Nucleus accumbens (tissue), 56 donors: ENCODE data around the gene SLC45A1.

Experiments
- DNase-seq, 56 donors: peaks; one replicate each; lab custom pipeline; 2025; lab: John Stamatoyannopoulos, UW

The SLC45A1 gene

GRCh38 chr1:8307628-8308027 lies 10.3 kb upstream of the SLC45A1 start:
- DNase-seq, result no peak

DNA sequence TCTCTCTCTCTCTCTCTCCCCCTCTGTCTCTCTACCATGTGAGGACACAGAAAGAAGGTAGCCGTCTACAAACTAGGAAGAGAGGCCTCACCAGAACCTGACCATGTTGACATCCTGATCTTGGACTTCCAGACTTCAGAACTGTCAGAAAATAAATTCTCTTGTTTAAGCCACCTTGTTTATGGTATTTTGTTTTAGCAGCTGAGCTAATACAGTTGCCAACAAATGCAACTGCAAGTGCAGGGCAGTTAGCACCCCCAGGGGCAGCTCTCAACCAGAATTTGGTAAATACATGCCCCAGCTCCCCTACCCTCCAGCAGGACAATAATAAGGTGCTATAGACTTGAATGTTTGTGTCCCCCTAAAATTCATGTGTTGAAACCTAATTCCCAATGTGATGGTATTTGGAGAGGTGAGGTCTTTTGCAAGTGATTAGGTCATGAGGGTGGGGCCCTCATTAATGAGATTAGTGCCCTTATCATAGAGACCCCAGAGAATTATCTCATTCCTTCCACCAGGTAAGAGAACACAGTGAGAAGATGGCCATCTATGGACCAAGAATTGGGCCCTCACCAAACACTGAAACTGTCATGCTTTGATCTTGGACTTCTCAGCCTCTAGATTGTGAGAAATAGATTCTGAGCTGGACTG lies 6.7 kb upstream of the SLC45A1 start:
- no peak for DNase-seq

DNA sequence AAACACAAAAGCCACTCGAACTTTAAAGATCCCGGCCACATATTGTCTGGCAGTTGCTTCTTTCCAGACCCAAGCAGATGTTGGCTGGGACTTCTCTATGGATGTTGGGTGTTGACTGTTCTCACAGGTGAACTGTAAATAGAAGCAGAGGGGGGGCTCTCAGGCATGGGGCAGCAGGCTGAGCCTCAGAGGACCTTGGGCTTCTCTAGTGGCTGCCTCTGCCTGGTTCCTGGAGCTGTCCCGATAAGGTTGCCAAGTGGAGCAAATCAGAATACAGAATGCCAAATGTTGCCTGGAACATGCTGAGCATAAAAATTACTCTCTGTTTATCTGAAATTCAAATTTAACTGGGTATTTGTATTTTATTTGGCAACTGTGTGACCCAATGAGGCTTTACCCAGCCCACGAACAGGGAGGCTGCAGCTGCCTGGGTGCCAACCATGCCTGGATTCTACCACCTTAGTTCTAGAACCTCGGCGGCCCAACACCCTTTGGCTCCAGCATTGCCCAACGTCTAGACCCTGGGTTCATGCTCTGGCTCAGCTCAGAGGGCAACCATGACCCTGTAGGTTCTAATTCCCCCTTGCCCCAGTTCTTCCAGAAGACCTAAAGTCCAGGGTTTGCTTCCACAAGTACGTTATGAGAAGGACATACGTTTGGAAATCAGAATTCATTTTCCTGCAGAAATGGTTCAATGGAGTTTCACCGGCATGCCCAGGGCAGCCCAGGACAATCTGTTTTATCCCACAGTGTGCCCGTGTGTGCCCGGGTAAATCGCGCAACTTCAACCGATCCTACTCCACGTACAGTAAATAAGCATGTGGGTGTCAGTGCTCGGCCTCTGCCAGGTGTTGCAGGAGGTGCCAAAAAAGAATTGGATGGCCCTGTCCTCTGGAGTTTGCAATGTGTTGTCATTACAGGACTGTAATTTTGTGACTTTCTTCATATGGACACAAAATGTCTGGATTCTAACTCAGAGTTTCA lies 5.4 kb upstream of the SLC45A1 start:
- peak in 1 of 56 donors; percentile 13 for DNase-seq

- DNase-seq, result no peak
Measured at GRCh38 chr1:8313231-8313630, 4.7 kb upstream of the SLC45A1 start.

GRCh38 chr1:8314346-8315280 lies 3.3 kb upstream of the SLC45A1 start:
- DNase-seq, result peak in 47 of 56 donors; percentile 4 to 84 (median 41)

DNA sequence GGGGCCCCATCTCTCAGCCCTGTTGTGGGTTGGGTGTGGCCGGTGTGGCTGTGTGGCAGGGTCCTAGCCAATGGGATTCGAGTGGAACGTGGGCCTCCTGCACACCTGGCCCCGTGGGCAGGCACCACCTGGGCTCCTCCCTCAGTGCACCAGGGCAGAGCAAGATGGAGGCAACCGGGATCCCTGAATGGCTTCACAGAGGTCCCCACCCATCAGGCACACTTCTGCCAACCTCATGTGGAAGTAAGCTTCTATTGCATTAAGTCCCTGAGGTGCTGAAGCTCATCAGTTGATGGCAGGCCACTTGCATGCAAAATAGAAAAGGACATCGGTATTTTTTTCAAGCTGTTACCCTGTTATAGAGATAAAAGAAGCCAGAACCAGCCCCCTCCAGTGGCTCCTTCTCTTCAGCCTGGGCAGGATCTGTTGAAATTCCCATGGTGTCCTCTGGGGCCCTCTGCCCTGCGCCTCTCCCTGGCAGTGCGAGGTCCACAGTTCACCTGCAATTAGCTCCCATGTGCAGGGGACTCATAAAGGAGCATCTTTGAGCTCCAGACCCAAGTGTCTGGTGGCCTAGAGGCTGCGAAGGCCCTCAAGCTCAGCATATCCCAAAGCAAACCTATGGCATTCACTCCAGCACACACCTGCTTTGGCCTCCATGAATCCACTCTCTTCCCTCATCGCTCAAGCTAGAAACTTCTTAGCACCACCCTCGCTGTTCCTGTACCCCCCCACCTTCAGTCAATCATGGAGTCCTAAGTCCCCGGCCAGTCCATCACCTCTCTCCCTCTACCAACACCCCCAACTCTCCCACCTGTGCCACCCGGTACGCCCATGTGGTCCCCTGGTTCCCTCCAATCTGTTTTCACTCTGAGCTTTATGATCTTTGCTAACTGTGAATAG lies 2.1 kb upstream of the SLC45A1 start:
- DNase-seq, result no peak

- peak in 6 of 56 donors; percentile 9 to 58 (median 24) for DNase-seq
Measured at GRCh38 chr1:8318436-8318835, 522 bp downstream of the SLC45A1 start.

DNA sequence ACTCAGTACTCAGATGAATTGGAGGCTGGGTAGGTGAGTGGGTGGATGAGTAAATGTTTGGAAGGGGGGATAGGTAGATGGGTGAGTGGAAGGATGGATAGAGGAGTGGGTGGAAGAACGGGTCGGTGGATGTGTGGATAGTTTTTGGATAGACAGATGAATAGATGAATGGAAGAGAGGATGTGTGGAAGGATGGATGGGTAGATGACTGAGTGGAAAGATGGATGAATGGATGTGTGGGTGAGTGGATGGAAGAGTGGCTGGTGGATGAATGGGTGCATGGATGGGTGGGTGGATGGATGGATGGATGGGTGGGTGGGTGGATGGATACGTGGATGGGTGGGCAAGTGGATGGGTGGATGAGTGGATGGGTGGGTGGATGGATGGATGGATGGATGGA lies 3.7 kb downstream of the SLC45A1 start:
- no peak for DNase-seq

- DNase-seq, result no peak
Measured at GRCh38 chr1:8323706-8324105, 5.8 kb downstream of the SLC45A1 start.

DNA sequence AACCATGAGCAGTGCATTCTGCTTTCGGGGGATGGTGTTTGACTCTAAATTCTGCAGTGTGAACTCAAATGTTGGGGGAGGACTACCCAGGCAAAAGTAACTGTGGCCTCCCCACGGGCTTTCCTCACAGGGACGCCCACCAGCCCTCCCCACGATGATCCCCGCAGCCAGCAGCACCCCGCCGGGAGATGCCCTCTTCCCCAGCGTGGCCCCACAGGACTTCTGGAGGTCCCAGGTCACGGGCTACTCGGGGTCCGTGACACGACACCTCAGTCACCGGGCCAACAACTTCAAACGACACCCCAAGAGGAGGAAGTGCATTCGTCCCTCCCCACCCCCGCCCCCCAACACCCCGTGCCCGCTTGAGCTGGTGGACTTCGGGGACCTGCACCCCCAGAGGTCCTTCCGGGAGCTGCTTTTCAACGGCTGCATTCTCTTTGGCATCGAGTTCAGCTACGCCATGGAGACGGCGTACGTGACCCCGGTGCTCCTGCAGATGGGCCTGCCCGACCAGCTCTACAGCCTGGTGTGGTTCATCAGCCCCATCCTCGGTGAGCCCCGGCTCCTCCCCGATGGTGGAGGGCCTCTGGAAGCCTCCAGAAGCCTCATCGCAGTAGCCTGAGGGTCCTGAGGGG lies 6.4 kb downstream of the SLC45A1 start:
- no peak for DNase-seq

GRCh38 chr1:8325771-8326170 lies 7.9 kb downstream of the SLC45A1 start:
- DNase-seq, result no peak

- DNase-seq, result no peak
Measured at GRCh38 chr1:8326265-8326664, 8.4 kb downstream of the SLC45A1 start.

- no peak for DNase-seq
Measured at GRCh38 chr1:8328271-8328670, 10.4 kb downstream of the SLC45A1 start.

- no peak for DNase-seq
Measured at GRCh38 chr1:8329439-8329838, 11.5 kb downstream of the SLC45A1 start.

DNA sequence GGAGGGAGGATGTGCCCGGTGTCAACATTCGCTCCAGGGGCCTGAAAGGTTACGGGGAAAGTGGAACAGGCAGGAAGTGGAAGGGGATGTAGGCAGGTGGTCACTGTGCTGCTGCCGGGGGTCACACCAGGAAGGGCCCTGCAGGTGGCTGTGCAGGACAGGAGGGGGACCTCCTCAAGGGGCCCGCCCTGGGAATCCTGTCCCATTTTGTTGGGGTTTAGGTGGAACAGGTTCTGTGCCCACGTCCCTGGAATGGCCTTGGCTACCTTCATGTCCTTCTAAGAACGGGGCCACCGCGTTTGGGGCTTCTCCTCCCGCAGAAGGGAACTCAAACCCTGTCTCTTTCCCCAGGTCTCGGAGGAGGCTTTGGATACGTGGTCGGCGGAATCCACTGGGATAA lies 11.9 kb downstream of the SLC45A1 start:
- no peak for DNase-seq

DNA sequence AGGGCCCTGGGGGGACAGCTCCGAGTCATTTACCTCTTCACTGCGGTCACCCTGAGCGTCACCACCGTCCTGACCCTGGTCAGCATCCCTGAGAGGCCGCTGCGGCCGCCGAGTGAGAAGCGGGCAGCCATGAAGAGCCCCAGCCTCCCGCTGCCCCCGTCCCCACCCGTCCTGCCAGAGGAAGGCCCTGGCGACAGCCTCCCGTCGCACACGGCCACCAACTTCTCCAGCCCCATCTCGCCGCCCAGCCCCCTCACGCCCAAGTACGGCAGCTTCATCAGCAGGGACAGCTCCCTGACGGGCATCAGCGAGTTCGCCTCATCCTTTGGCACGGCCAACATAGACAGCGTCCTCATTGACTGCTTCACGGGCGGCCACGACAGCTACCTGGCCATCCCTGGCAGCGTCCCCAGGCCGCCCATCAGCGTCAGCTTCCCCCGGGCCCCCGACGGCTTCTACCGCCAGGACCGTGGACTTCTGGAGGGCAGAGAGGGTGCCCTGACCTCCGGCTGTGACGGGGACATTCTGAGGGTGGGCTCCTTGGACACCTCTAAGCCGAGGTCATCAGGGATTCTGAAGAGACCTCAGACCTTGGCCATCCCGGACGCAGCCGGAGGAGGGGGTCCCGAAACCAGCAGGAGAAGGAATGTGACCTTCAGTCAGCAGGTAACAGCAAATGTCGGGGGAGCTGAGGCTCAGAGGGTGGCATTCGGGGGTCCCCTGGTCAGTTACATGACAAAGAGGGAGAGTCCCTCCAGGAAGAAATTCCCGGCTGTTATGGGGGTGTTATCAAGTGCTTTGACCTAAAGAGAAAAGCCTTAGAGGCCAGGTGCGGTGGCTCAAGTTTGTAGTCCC lies 12.6 kb downstream of the SLC45A1 start:
- no peak for DNase-seq

GRCh38 chr1:8332806-8333205 lies 14.9 kb downstream of the SLC45A1 start:
- DNase-seq, result no peak
